DOHH2 (cell line): ENCODE results near the gene ARHGAP40.

ENCODE experiments used
- H3F3A ChIP-seq: fragments of 200-600 bp; sonication (generic), shearing (Covaris generic); 2 replicates; pipeline ENCODE4 v1.6.0; 2016; ENCODE audit warnings: antibody characterized with exemption, mild to moderate bottlenecking; ENCODE audit not compliant: control insufficient read depth, insufficient read depth
- H3K27ac ChIP-seq: fragments of 200-600 bp; sonication (generic); 2 replicates; pipeline ENCODE4 v1.5.1; 2014; ENCODE audit warnings: low read depth, mild to moderate bottlenecking, low read length, moderate library complexity
- H3K27me3 ChIP-seq: fragments of 200-600 bp; sonication (generic); 2 replicates; pipeline ENCODE4 v1.6.1; 2014; ENCODE audit warnings: mild to moderate bottlenecking, low read length, mixed read lengths; ENCODE audit not compliant: control insufficient read depth
- H3K36me3 ChIP-seq: fragments of 200-600 bp; sonication (generic); 2 replicates; pipeline ENCODE4 v1.6.1; 2014; ENCODE audit warnings: mild to moderate bottlenecking, low read length, moderate library complexity, mixed read lengths; ENCODE audit not compliant: control insufficient read depth
- H3K4me1 ChIP-seq: fragments of 200-600 bp; sonication (generic); 2 replicates; pipeline ENCODE4 v1.6.1; 2014; ENCODE audit warnings: mild to moderate bottlenecking, low read length, mixed read lengths; ENCODE audit not compliant: control insufficient read depth
- H3K4me2 ChIP-seq: fragments of 200-600 bp; sonication (generic); 2 replicates; pipeline ENCODE4 v1.6.0; 2014; ENCODE audit warnings: mild to moderate bottlenecking, low read length, moderate library complexity
- H3K4me3 ChIP-seq: fragments of 200-600 bp; sonication (generic); 2 replicates; pipeline ENCODE4 v1.5.1; 2014; ENCODE audit warnings: mild to moderate bottlenecking, low read length, mixed read lengths
- H3K79me2 ChIP-seq: fragments of 200-600 bp; sonication (generic); 2 replicates; pipeline ENCODE4 v1.6.1; 2014; ENCODE audit warnings: mild to moderate bottlenecking, low read length, mixed read lengths; ENCODE audit not compliant: control insufficient read depth
- H3K9me2 ChIP-seq: fragments of 200-600 bp; sonication (generic); replicated peaks from 2 replicates; pipeline ENCODE4 v1.6.1; 2014; ENCODE audit warnings: mild to moderate bottlenecking, low read length, mixed read lengths; ENCODE audit not compliant: control insufficient read depth
- H3K9me3 ChIP-seq: fragments of 200-600 bp; sonication (generic); 2 replicates; pipeline ENCODE4 v1.6.1; 2014; ENCODE audit warnings: antibody characterized with exemption, low read length, mixed read lengths; ENCODE audit not compliant: control insufficient read depth, insufficient read depth
- H4K20me1 ChIP-seq: fragments of 200-600 bp; sonication (generic); 2 replicates; pipeline ENCODE4 v1.6.0; 2014; ENCODE audit warnings: low read depth, mild to moderate bottlenecking, antibody characterized with exemption, low read length, moderate library complexity; ENCODE audit not compliant: control insufficient read depth, insufficient read depth
- EZH2phosphoT487 ChIP-seq: fragments of 200-600 bp; sonication (generic); IDR thresholded peaks from 2 replicates; pipeline ENCODE4 v1.6.1; 2017; ENCODE audit warnings: borderline replicate concordance, mild to moderate bottlenecking, antibody characterized with exemption, low read length, moderate library complexity, mixed read lengths
- TF ChIP-seq, protein P1 (sequence below): fragments of 200-600 bp; sonication (generic); IDR thresholded peaks from one replicate; pipeline ENCODE4 v1.5.1; 2014; ENCODE audit warnings: antibody characterized with exemption, mild to moderate bottlenecking, low read depth, low read length; ENCODE audit not compliant: poor library complexity, severe bottlenecking

The ARHGAP40 gene

DNA sequence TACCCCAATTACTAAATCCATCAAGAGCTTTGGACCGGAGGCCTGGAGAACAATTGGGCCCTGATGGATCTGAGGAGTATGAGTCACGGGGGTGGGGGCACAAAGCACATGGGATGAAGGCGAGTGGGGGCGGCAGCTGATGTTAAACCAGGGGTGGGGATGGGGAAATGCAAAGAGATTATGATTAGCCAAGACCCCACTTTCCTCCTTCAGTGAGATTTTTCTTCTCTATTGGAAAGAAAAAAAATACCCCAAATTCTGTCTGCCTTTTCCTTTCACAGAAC, 57.9 kb downstream of the ARHGAP40 start:
- no peak overlapping the region for H3K4me3 ChIP-seq
- H3K27ac ChIP-seq: no peak overlapping the region
- no peaks in the 10 kb centered on the region for H3K79me2 ChIP-seq
- no peaks in the 10 kb centered on the region for H3K36me3 ChIP-seq
- H3K4me2 ChIP-seq: no peak overlapping the region
- no peaks in the 10 kb centered on the region for H3K4me1 ChIP-seq
- H3F3A ChIP-seq: no peaks in the 10 kb centered on the region
- no peaks in the 10 kb centered on the region for H3K9me2 ChIP-seq
- peaks cover 11% of the 10 kb centered on the region for H3K27me3 ChIP-seq
- H4K20me1 ChIP-seq: 0 out of 2 replicates have a peak, but pooled peaks cover 6% of the 10 kb centered on the region
- no peaks in the 10 kb centered on the region for H3K9me3 ChIP-seq
- no peak for TF ChIP-seq EZH2phosphoT487
- TF ChIP-seq, protein P1, sequence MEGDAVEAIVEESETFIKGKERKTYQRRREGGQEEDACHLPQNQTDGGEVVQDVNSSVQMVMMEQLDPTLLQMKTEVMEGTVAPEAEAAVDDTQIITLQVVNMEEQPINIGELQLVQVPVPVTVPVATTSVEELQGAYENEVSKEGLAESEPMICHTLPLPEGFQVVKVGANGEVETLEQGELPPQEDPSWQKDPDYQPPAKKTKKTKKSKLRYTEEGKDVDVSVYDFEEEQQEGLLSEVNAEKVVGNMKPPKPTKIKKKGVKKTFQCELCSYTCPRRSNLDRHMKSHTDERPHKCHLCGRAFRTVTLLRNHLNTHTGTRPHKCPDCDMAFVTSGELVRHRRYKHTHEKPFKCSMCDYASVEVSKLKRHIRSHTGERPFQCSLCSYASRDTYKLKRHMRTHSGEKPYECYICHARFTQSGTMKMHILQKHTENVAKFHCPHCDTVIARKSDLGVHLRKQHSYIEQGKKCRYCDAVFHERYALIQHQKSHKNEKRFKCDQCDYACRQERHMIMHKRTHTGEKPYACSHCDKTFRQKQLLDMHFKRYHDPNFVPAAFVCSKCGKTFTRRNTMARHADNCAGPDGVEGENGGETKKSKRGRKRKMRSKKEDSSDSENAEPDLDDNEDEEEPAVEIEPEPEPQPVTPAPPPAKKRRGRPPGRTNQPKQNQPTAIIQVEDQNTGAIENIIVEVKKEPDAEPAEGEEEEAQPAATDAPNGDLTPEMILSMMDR: no peak

- Histone ChIP-seq H3K27me3 (peaks cover 18% of the 10 kb centered on the region), H3K27ac (no peak overlapping the region), H3K36me3 (no peaks in the 10 kb centered on the region), H3K9me3 (no peaks in the 10 kb centered on the region), H4K20me1 (0 out of 2 replicates have a peak, but pooled peaks cover 6% of the 10 kb centered on the region), H3K4me2 (no peak overlapping the region), H3F3A (no peaks in the 10 kb centered on the region), H3K4me1 (no peaks in the 10 kb centered on the region), H3K4me3 (no peak overlapping the region), H3K79me2 (no peaks in the 10 kb centered on the region), H3K9me2 (no peaks in the 10 kb centered on the region)
- TF ChIP-seq, protein P1: no peak
- TF ChIP-seq EZH2phosphoT487: no peak
Observed at GRCh38 chr20:38660429-38660828, 58.8 kb downstream of the ARHGAP40 start.

GRCh38 chr20:38663660-38664059, 62.1 kb downstream of the ARHGAP40 start:
- Histone ChIP-seq H3K4me2 (no peak overlapping the region), H4K20me1 (0 out of 2 replicates have a peak, but pooled peaks cover 2% of the 10 kb centered on the region), H3K4me3 (no peak overlapping the region), H3K9me3 (no peaks in the 10 kb centered on the region), H3K27me3 (peaks cover 37% of the 10 kb centered on the region), H3K4me1 (no peaks in the 10 kb centered on the region), H3K79me2 (no peaks in the 10 kb centered on the region), H3K9me2 (no peaks in the 10 kb centered on the region), H3F3A (no peaks in the 10 kb centered on the region), H3K36me3 (no peaks in the 10 kb centered on the region), H3K27ac (no peak overlapping the region)
- TF ChIP-seq, protein P1: no peak
- no peak for TF ChIP-seq EZH2phosphoT487

DNA sequence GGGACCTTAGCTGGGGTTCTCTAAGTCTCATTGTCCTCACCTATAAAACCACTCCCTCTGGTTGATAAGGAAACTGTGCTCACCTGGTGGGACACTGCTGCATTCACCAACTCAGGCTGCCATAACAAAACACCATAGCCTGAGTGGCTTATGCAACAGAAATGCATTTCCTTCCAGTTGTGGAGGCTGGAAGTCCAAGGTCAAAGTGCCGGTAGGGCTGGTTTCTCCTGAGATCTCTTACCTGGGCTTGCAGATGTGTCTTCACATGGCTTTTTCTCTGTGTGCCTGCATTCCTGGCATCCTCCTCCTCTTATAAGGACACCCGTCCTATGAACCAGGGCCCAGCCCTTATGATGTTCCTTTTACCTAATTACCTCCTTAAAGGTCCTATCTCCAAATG, 62.7 kb downstream of the ARHGAP40 start:
- Histone ChIP-seq H4K20me1 (no peaks in the 10 kb centered on the region), H3K4me3 (no peak overlapping the region), H3K9me3 (no peaks in the 10 kb centered on the region), H3K27me3 (peaks cover 43% of the 10 kb centered on the region), H3K4me2 (no peak overlapping the region), H3K36me3 (no peaks in the 10 kb centered on the region), H3F3A (no peaks in the 10 kb centered on the region), H3K4me1 (no peaks in the 10 kb centered on the region), H3K9me2 (no peaks in the 10 kb centered on the region), H3K79me2 (no peaks in the 10 kb centered on the region), H3K27ac (no peak overlapping the region)
- no peak for TF ChIP-seq EZH2phosphoT487
- TF ChIP-seq, protein P1: no peak
